GM21360 (cell line): ENCODE data around the gene CD80.

Source experiments
- ATAC-seq: cut with Tn5 transposase; IDR thresholded peaks from one replicate; pipeline ENCODE4 v1.9.1; 2021; ENCODE audit warnings: mild to moderate bottlenecking, moderate library complexity; ENCODE audit not compliant: unreplicated experiment

Gene CD80

GRCh38 chr3:119500901-119501300 lies 58.5 kb downstream of the CD80 start:
- no peak for ATAC-seq

DNA sequence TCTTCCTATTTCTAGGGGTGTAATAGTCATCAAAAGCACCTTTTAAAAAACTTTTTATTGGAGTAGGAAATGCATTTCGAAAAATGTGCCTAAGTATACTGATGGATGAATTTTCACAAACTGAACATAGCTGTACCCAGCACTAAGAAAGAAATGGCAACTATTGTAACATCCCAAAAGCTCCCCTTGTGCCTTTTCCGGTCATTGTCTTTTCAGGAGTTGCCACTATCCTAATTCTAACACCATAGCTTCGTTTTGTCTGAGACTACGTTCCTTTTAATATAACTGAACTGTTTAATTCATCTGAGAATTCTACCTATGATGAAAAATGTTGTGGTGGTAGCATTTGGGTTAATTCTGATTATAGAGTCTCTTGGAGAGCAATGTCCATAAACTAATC lies 59.1 kb downstream of the CD80 start:
- no peak for ATAC-seq

DNA sequence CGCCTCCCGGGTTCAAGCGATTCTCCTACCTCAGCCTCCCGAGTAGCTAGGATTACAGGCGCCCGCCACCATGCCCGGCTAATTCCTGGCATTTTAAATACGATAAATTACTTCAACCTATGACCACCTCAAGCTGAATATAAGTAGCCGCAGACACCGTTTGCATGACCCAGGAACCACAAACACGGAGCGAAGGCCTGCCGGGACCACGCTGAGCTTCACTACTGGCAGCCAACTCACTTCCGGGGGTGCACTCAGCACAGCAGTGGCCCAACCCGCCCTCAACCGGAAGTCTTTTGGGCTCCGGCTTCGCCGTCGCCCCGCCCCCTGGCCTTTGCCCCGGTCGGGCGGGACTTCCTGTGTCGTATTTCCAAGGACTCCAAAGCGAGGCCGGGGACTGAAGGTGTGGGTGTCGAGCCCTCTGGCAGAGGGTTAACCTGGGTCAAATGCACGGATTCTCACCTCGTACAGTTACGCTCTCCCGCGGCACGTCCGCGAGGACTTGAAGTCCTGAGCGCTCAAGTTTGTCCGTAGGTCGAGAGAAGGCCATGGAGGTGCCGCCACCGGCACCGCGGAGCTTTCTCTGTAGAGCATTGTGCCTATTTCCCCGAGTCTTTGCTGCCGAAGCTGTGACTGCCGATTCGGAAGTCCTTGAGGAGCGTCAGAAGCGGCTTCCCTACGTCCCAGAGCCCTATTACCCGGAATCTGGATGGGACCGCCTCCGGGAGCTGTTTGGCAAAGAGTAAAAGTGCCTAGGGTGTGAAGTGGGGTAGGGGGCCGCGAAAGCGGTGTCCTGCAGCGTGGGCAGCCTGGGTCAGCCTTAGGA lies 61.0 kb downstream of the CD80 start, which contains the start of gene TIMMDC1:
TSS of gene TIMMDC1 (plus strand) at position 362 of the 826 bp plus-strand sequence. CDS start at position 549, 187 bp downstream.
- peak; percentile 97 for ATAC-seq

DNA sequence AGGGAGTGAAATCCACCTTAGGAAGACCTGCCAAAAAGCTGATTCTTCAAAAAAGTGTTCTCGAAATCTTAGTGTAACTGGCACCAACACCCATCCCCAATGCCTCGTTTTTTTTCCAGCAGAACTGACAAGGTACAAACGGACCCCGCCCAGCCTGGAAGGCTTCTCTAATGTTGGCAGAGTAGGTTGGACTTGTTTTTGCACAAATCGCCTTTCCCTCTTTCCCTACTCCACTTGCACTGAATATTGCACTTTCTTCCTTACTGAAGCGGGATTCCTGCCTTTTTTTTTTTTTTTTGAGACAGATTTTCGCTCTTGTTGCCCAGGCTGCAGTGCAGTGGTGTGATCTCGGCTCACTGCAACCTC lies 61.6 kb downstream of the CD80 start:
- ATAC-seq: no peak

DNA sequence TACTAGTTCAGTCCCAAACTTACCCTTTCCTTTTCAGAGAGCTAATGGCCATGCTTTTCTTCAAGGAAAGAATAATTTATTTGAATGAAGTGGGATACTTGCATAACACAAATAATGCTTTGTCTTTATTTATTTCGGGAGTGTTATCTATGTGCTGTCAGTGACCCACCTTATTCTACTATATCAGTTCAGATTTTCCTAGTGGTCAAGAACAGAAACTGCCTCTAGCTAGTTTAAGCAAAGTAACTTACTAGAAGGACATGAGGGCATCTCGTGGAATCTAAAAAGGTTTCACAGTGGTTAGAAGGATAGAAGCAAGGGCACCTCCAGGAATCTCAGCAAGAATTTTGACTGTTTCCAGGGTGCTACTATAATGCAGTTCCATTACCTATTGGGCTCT lies 64.8 kb downstream of the CD80 start:
- no peak for ATAC-seq

- no peak for ATAC-seq
These were observed 66.6 kb downstream of the CD80 start for GRCh38 chr3:119492810-119493209.

DNA sequence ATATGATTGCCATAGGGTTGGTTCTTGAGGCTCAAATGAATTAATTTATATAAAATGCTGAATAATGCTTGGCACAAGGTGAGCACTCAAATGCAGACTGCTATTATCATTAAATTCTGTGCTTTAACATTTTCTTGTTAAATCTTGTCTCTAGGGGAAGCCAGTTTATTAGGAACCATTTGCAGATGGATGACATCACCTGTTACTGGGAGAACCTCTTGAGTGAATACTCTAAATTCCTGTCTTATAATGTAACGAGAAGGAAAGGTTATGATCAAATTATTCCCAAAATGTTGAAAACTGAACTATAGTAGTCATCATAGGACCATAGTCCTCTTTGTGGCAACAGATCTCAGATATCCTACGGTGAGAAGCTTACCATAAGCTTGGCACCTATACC lies 67.3 kb downstream of the CD80 start:
- ATAC-seq: no peak

- no peak for ATAC-seq
These were observed 69.3 kb downstream of the CD80 start for GRCh38 chr3:119490153-119490552.

- no peak for ATAC-seq
These were observed 73.9 kb downstream of the CD80 start for GRCh38 chr3:119485563-119485962.

GRCh38 chr3:119483101-119483500 lies 76.3 kb downstream of the CD80 start:
- no peak for ATAC-seq

GRCh38 chr3:119481079-119481478 lies 78.3 kb downstream of the CD80 start:
- no peak for ATAC-seq
